ENCODE measurements around the gene VAMP2. TPM values are rescaled to one million over a fixed set of nuclear protein-coding genes. Genes with fewer than 3 reads are reported as not detected.
"Not testable (repeated sequence)": the region's sequence is repeated elsewhere in the genome, so short reads cannot be mapped to it uniquely, and the experiment has no call there.

The VAMP2 gene
- total RNA-seq, 1 donor from 2014 or later: 87.9 TPM

DNA sequence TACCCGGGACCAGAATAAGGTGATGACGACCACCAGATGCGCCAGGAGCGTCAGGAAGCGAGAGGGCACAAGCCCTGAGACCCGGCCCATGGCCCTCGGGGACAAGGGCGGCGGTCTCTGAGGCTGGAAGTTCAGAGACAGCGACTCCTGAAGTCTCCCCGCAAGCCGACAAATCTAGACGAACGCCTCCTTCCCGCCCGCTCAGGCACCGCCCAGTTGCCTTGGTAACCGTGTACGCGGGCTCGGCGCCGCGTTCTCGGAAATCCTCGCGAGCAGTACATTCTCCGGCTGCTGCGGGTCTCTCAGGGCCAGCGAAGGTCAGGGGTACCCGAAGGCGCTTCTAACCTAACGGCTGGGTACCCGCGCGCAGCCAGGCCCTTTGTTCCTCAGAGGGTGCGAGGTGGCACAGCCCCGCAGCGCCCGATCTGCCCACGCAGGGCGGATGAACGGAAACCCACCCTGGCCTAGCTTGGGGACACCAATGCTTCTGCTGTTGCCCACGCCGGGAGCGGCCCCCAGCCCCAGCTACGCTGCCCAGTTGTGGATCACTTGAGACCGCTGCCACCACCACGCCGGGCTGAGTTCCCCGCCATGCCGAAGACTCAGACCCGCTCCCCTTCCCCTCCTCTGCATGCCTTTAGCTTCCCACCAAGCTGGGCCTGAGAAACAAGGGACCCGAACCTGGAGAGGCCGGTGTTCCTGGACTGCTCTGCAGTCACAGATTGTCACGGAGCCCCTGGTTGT is 13.6 kb upstream of the VAMP2 start, which contains the start of gene TMEM107:
Gene TMEM107, minus strand, starts transcription at position 184 of the 744 bp plus-strand sequence. Its CDS starts 94 bp downstream, at position 90.
- DNase-seq (ENCODE audit: low spot score): peak; percentile 90

GRCh38 chr17:8175795-8176196 is 13.0 kb upstream of the VAMP2 start:
- no peak for DNase-seq (ENCODE audit: low spot score)

DNA sequence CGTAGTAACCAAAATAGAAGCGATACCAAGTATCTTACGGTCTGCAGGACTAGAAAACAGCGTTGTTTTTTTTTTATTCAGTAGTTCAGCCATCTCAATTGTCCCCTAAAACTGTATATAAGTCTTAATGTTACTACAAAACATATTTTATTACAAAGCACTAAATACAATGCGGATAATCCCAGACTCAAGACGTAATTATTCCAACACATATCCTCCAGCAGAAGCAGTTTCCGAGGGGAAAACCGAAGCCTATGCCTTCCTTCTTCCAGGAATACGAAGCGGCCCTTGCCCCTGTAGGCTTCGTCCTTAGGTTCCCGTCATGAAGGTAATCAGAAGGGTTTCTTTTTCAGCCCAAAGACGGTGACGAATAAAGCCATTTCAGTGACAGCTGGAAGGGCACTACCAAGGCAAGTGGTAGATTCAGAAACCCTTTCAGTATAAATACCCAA is 11.1 kb upstream of the VAMP2 start:
- DNase-seq (ENCODE audit: low spot score): no peak

DNA sequence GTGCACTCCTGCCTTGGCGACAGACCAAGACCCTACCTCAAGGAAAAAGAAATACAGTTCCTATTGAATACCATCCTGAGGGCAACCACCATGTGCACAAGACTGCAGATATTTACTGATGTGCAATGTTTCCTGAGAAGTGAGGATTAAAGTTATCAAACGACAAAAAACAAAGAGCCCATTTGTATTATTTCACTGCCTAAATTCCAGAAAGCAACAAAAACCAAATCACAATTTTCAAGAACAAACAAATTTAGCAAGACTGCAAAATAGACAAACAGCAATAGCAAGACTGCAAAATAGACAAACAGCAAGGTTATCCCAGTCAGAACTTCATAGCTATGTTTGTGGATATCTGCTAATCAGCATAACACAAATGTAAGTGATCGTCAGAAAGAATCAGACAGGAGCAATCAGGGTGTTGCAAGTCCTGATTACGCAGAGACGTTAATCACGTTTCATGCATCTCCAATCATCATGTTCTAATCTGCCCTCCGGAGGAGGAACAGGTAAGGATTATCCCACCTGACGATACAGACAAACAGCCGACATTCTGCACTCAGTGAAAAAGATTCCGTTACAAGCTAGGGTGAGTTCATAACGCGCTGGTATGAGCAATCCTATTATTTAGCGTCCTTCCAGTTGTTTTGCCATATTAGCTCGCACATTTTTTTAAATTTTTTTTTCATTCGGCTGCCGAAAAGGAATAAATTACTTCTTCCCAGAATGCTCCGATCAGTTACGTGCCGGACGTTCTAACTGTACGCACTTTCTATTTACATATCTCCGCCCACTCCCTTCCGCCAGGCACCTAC is 10.5 kb upstream of the VAMP2 start:
- no peak for DNase-seq (ENCODE audit: low spot score)

GRCh38 chr17:8170186-8170585 is 7.4 kb upstream of the VAMP2 start:
- not testable (repeated sequence) for DNase-seq (ENCODE audit: low spot score)

- DNase-seq (ENCODE audit: low spot score): no peak
Observed at GRCh38 chr17:8167526-8167925, 4.8 kb upstream of the VAMP2 start.

DNA sequence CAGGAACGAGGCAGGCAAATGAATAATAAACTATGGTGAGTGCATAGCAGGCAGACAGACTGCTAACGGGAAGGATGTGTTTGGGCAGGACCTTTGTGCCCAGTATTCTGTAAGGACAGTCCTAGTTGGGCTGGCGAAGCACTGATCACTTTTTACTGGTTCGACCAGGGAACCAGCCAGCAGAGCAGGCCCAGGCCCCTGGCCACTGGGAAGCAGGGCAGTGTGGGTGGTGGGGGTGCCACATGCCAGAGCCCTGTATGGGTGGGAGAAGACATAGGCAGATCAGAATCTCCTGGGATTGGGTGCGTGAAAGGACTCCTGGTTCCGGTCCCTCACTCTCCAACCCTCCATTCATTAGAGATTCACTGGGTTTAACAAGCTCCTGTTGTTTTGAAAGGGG is 4.0 kb upstream of the VAMP2 start:
- no peak for DNase-seq (ENCODE audit: low spot score)

DNA sequence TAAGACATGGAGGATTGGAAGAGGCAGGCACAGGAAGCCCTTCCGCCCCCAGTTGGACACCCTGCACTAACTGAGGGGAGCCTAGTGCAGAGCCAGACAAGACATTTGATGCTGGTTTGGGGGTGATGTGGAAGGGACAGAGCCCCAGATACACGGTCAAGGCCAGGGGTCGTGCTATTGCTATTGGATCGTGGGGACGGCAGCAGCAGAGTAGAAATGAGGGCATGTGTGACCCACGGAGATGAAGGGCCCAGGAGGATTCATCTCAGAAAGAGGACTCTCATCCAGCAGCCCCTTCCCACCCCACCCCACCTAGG is 2.0 kb upstream of the VAMP2 start:
- DNase-seq (ENCODE audit: low spot score): no peak

- peak; percentile 81 for DNase-seq (ENCODE audit: low spot score)
Observed at GRCh38 chr17:8163978-8164814, 1.4 kb upstream of the VAMP2 start.

GRCh38 chr17:8162997-8163977 is 539 bp upstream of the VAMP2 start:
- DNase-seq (ENCODE audit: low spot score): no peak

DNA sequence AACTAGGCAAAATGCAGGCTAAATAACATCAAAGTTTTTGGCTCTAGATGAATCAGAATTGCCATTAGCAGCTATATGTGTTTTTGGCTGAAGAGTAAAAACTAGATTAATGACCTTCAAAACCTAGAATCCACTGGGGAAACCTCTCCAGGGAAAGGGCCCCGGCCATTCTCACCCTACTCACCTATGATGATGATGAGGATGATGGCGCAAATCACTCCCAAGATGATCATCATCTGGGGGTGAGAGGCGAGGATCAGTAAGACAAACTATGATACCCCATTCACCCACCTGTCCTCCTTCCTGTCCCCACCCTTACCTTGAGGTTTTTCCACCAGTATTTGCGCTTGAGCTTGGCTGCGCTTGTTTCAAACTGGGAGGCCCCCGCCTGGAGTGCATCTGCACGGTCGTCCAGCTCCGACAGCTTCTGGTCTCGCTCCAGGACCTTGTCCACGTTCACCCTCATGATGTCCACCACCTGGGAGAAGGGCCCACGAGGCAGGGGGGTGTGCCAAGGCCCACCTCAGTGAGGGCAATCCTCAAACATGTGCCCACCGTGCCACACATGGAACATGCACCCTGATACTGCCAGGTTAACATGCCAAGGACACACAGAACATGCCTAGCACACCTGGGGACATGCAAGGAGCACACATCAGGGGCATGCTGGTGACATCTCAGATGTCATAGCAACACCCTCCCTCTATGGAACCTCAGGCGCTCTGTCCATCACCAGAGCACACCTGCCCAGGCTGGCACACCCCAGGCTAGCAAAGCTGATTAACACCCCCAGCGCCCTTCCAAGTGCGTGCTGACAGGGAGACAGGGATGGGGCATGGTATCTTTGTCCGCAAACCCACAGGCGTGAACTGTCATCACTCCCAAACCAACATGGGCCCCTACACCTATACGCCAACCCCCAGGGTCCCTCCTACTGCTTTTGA is 1.2 kb downstream of the VAMP2 start:
- DNase-seq (ENCODE audit: low spot score): no peak

DNA sequence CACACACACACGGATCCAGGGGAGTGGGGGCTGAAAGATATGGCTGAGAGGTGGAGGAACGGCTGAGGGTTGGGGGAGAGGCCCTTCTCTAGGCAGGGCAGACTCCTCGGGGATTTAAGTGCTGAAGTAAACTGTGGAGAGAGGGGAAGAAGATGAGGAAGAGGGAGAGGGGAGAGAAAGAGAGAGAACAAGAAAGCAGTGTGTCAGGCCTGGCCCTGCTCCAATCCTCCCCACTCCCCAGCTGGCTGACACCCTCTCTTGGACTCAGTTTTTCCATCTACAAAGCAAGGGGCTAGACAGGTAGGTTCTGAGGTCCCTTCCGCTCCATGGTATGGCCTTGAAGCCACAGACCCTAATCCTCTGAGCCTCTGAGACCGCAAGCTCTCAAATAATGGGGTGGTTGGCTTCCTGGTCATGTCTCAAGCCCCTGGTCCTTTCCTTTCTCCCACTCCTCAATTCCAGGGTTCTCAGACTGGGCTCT is 2.0 kb downstream of the VAMP2 start:
- DNase-seq (ENCODE audit: low spot score): no peak

DNA sequence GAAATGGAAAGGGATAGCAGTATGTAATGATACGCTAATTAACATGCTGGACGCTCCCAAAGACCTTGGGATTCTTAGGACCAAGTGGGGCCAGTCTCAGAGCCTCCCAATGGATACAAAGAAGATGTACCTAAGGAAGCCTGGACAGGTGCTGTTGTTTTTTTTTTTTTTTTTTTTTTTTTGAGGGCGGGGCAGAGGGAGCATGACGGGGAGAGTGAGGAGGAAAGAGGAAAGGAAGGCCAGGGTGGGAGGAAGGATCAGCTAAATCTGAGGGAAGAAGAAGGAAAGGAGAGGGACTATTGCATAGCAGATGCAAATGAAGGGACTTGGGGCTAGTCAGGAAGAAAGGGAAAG is 2.5 kb downstream of the VAMP2 start:
- no peak for DNase-seq (ENCODE audit: low spot score)

DNA sequence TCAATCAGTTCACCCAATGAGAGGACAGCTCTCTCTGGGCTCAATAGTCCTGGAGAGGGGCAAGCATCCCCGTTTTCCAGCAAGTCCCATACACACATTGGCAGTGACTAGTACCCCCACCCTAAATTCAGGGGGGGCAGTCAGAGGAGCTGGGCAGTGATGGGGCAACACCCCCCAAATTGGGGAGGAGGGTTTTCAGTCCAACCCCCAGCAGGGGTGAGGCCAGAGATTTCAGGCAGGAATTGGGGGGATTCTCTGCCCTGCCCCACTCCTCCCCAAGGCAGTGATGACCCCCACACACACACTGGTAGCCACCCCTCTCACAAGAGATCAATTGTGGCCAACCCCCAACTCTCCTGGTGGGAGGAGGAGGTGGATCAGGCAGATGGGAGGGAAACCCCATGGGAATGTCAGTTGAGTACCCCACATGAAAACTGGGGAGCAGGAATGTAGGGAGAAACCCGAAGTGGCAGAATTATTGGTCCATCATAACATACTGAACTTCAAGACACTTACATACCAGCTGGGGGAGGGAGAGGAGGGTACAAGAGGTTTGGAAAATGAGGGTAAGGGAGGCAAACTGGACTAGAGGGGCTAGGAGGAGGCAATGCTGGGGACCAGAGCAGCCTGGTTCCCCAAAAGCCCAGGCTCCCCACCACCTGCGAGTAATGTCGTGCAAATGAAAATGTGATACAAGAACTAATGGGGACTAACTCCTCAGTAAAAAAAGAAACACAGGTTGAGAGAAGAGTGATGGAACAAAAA is 3.1 kb downstream of the VAMP2 start:
- DNase-seq (ENCODE audit: low spot score): no peak

- no peak for DNase-seq (ENCODE audit: low spot score)
Observed at GRCh38 chr17:8159032-8159400, 3.7 kb downstream of the VAMP2 start.

- peak; percentile 94 for DNase-seq (ENCODE audit: low spot score)
Observed at GRCh38 chr17:8158267-8159031, 4.3 kb downstream of the VAMP2 start.

- DNase-seq (ENCODE audit: low spot score): peak; percentile 100
Observed at GRCh38 chr17:8156246-8156992, 6.3 kb downstream of the VAMP2 start.

- no peak for DNase-seq (ENCODE audit: low spot score)
Observed at GRCh38 chr17:8155996-8156245, 6.8 kb downstream of the VAMP2 start.
